GM12872 (cell line): ENCODE data around the gene CHI3L1.
A peak's percentile ranks its signal among the peaks of the same experiment; 100 is the strongest.

Experiments used
- TF ChIP-seq, protein P1 (sequence below): IDR thresholded peaks from 3 replicates; pipeline ENCODE4 v1.5.1; 2011; ENCODE audit warnings: low read depth, mild to moderate bottlenecking, low read length, moderate library complexity; ENCODE audit not compliant: insufficient read depth

The CHI3L1 gene

DNA sequence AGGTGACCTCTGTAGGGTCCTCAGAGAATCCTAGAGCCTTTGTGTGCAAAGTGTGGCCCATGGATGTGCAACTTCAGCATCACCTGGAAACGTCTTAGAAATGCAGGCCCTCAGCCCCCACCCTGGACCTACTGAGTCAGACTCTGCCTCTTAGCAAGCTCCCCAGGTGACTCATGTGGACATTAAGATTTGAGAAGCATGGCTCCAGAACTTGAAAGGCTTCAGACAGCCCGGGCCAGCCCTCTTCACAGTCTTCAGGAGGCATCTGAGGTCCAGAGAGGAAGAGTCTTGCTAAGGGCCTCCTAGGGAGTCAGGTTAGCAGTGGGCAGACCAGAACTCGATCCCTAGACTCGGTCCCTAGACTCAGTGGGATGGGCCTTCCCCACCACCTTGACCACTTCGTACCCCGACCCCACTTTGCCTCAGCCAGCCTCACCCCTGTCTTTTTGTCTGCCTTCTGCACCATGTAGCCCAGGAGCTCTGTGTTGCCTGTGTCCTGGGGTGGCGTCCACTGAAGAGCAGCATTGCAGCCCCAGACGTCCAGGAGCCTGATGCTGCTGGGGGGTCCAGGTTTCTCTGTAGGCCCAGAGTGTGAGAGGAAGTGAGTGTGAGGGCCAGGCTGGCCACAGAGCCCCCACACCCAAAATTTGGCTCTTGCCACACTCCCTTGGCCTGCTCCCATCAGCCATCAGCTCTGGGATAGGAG, 15.7 kb downstream of the CHI3L1 start:
- TF ChIP-seq, protein P1, sequence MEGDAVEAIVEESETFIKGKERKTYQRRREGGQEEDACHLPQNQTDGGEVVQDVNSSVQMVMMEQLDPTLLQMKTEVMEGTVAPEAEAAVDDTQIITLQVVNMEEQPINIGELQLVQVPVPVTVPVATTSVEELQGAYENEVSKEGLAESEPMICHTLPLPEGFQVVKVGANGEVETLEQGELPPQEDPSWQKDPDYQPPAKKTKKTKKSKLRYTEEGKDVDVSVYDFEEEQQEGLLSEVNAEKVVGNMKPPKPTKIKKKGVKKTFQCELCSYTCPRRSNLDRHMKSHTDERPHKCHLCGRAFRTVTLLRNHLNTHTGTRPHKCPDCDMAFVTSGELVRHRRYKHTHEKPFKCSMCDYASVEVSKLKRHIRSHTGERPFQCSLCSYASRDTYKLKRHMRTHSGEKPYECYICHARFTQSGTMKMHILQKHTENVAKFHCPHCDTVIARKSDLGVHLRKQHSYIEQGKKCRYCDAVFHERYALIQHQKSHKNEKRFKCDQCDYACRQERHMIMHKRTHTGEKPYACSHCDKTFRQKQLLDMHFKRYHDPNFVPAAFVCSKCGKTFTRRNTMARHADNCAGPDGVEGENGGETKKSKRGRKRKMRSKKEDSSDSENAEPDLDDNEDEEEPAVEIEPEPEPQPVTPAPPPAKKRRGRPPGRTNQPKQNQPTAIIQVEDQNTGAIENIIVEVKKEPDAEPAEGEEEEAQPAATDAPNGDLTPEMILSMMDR, result no peak

DNA sequence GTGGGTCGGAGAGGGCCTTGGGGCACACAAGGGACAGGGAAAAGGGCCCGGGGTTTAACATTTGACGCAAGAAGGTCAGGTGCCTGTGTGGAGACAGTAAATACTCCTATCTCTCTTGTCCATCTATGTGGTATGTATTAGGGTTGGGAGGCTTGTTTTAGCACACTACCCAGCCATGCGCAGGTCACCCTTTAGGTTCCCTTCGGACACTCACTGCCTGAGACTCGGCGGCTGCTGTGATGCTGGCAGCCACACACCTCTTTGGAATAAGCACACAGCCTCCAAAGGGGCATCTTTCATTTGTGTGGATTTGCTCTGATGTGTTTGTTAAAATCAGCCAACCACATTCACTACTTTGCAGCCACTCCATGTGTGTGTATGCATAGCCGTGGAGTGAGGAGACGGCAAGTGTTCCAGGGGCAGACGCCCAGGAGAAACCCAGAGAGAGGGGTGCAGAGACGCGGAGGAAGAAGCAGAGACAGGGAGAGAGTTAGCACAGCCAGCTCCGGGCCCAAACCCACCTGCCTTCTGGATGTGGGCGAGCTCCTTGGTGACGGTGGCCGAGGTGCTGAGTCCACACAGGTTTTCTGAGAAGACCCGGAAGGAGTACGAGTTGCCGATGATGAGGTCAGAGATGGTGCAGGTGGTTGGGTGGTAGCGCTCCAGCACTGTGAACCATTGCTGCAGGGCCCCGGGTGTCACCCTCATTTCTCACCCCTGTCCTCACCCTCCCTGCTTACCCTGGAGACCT, 16.6 kb downstream of the CHI3L1 start:
- TF ChIP-seq, protein P1, result no peak

DNA sequence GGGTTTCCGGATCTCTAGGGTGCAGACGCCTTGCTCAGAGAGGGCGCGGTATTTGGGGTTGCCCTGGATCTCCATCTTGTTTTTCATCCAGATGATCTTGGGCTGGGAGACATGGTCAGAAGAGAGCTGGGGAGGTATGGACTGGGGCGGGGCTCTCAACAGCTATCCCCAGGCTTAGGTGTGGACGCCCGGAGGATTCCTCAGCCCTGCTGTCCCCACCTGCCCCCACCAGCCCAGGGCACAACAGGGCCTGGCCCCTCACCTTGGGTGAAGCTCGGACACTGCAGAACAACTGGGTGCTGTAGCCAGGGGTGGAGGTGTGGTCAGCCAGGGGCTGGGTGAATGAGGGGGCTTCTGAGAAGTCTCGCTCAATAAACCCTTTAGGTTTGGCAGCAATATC, 17.5 kb downstream of the CHI3L1 start:
- TF ChIP-seq, protein P1, result no peak

DNA sequence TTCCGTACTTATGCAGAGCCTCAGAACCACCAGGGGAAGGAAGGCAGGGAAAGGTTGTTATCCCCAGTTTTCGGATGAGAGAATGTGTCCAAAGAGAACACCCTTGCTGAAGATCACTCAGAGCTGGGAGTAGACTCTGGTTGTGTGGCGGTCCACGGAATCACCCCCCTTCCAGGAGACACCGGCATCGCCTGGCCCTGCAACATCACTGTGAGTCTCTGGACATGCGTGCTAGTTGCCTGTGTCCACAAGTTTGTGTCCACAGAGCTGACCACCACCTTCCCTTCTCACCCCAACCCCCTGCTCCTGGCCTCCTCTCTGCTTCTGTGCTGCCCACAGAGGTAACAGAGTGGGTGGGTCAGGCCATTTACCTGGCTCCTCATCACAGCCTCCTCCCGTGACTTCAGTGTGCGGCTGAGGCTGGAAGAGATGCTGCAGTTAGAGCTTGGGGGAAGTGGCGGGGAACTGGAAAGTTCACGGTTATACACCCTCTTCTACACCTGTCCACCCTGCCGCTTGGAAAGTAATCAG, 18.2 kb downstream of the CHI3L1 start:
- TF ChIP-seq, protein P1, result no peak

DNA sequence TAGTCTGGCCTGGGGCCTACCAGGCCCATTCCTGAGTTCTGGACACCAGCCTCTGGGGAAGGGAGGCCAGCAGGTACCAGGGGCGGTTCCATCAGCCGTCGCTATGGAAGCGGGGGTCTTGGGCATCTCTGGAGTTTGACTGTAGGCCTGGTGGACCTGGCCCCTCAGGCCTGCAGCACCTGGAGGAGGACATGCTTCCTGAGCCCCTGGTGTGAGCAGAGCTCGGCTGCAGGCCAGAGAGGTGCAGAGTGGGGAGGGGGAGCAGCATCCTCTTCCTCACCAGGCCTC, 18.6 kb downstream of the CHI3L1 start:
- TF ChIP-seq, protein P1, result no peak

DNA sequence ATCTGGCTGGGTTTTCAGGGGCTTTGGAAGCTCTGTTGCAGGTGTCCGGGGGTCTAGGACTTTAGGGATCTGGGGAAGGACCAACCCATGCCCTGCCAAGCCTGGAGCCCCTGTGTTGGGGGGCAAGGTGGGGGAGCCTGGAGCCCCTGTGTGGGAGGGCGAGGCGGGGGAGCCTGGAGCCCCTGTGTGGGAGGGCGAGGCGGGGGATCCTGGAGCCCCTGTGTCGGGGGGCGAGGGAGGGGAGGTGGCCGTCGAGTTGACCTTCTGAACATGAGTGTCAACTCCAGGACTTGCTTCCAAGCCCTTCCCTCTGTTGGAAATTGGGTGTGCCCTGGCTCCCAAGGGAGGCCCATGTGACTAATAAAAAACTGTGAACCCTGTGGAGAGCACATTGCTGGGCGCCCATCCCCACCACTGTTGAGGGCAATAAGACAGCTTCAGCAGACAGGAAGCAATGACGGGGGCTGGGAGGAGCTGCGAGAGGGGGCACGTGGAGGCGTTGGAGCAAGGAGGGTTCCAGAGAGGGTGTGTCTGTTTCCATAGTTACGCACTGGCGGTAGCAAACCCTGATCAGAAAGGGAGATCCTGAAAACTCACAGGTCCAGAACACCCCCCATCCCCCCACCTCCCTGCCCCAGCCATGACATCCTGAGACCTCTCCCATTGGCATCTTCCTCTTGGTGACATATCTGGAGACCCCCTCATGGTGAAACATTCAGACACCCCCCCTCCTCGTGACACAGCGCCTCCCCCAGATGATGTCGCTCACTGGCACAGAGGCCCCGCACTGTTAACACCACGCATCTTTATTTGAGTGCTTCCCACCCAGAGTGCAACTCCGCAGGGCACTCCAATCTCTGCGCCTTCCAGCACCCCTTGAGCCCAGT, 19.2 kb downstream of the CHI3L1 start:
- TF ChIP-seq, protein P1, result no peak

DNA sequence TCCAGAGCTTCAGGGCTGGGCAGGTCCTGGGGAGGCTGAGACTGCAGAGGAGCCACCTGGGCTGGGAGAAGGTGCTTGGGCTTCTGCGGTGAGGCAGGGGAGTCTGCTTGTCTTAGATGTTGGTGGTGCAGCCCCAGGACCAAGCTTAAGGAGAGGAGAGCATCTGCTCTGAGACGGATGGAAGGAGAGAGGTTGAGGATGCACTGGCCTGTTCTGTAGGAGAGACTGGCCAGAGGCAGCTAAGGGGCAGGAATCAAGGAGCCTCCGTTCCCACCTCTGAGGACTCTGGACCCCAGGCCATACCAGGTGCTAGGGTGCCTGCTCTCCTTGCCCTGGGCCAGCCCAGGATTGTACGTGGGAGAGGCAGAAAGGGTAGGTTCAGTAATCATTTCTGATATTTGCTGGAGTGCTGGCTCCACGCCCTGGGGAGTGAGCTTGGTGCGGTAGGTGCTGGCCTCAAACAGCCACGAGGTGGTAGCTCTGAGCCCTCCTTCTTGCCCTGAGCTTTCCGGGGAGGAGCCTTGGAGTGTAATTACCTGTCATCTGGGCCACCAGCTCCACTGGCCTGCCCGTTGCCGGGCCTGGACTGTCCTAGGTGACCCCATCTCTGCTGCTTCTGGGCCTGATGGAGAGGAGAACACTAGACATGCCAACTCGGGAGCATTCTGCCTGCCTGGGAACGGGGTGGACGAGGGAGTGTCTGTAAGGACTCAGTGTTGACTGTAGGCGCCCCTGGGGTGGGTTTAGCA, 20.1 kb downstream of the CHI3L1 start:
- TF ChIP-seq, protein P1, result peak; percentile 69
